ENCODE measurements around the gene DHDH.

DHDH gene

GRCh38 chr19:48947258-48947542 is 13.7 kb downstream of the DHDH start:
- no peak for DNase-seq (ENCODE audit: low spot score)
- no peak for TF ChIP-seq CTCF (conservative IDR thresholded peaks at IDR 0.05; ENCODE audit: low read depth)
- no peak overlapping the region for H3K27ac ChIP-seq
- ChIA-PET CTCF (no interaction called here), POLR2A (ENCODE audit: low non-redundant PET) (no interaction called here)

- ChIA-PET CTCF (no interaction called here), POLR2A (ENCODE audit: low non-redundant PET) (no interaction called here)
- TF ChIP-seq CTCF (conservative IDR thresholded peaks at IDR 0.05; ENCODE audit: low read depth): no peak
- DNase-seq (ENCODE audit: low spot score): no peak
- H3K27ac ChIP-seq: no peak overlapping the region
Observed at GRCh38 chr19:48950159-48950558, 16.7 kb downstream of the DHDH start.

GRCh38 chr19:48950830-48951519 is 17.5 kb downstream of the DHDH start:
- H3K27ac ChIP-seq: no peak overlapping the region
- DNase-seq (ENCODE audit: low spot score): no peak
- TF ChIP-seq CTCF (conservative IDR thresholded peaks at IDR 0.05; ENCODE audit: low read depth): no peak
- POLR2A ChIA-PET (ENCODE audit: low non-redundant PET): no interaction called here
- CTCF ChIA-PET: interaction anchor here (1.2 kb wide), 1 partner anchor 20 kb away, joined by 4 read pairs; no protein-coding TSS in a partner anchor

- ChIA-PET CTCF (interaction anchor here (0.6 kb wide), 1 partner anchor 158 kb away, joined by 3 read pairs; no protein-coding TSS in a partner anchor), POLR2A (ENCODE audit: low non-redundant PET) (interaction anchor here (0.8 to 1.2 kb wide), 2 partner anchors 9 to 77 kb away, joined by 3 to 5 read pairs; no protein-coding TSS in a partner anchor)
- TF ChIP-seq CTCF (conservative IDR thresholded peaks at IDR 0.05; ENCODE audit: low read depth): no peak
- DNase-seq (ENCODE audit: low spot score): no peak
- H3K27ac ChIP-seq: peak overlapping the region; percentile 85; the same call in 1 of the 2 replicates
Observed at GRCh38 chr19:48953141-48953540, 19.6 kb downstream of the DHDH start.

GRCh38 chr19:48953990-48954594 is 20.6 kb downstream of the DHDH start:
- TF ChIP-seq CTCF (conservative IDR thresholded peaks at IDR 0.05; ENCODE audit: low read depth): no peak
- DNase-seq (ENCODE audit: low spot score): no peak
- peak overlapping the region; percentile 85 for H3K27ac ChIP-seq
- CTCF ChIA-PET: interaction anchor here (0.6 kb wide), 2 partner anchors 54 to 60 kb away, joined by 4 to 5 read pairs; no protein-coding TSS in a partner anchor
- POLR2A ChIA-PET (ENCODE audit: low non-redundant PET): interaction anchor here (0.6 kb wide), 2 partner anchors 21 to 400 kb away, joined by 3 to 9 read pairs; no protein-coding TSS in a partner anchor

- ChIA-PET CTCF (interaction anchor here (0.6 kb wide), 1 partner anchor 61 kb away, joined by 5 read pairs; no protein-coding TSS in a partner anchor), POLR2A (ENCODE audit: low non-redundant PET) (interaction anchor here (0.6 kb wide), 2 partner anchors 22 to 399 kb away, joined by 3 to 9 read pairs; no protein-coding TSS in a partner anchor)
- peak; percentile 95 for DNase-seq (ENCODE audit: low spot score)
- TF ChIP-seq CTCF (conservative IDR thresholded peaks at IDR 0.05; ENCODE audit: low read depth): no peak
- peak within 1 kb of the TSS; percentile 85 for H3K27ac ChIP-seq
Observed at GRCh38 chr19:48954595-48955307, 21.3 kb downstream of the DHDH start, which contains the start of gene BAX. TSS of gene BAX (plus strand) at chr19:48954875. CDS start at chr19:48954929, 54 bp downstream.
